ENCODE results near the gene PDIA4.
"Not testable (repeated sequence)": the region's sequence is repeated elsewhere in the genome, so short reads cannot be mapped to it uniquely, and the experiment has no call there.

Gene PDIA4

GRCh38 chr7:149031353-149031910 is 3.1 kb upstream of the PDIA4 start:
- no peak for DNase-seq (ENCODE audit: low read depth in 2 of 2)

GRCh38 chr7:149030439-149030838 is 2.1 kb upstream of the PDIA4 start:
- DNase-seq (ENCODE audit: low read depth in 2 of 2), result not testable (repeated sequence)

GRCh38 chr7:149027611-149028345 is 527 bp downstream of the PDIA4 start:
- DNase-seq (ENCODE audit: low read depth in 2 of 2), result no peak

GRCh38 chr7:149027055-149027454 is 1.2 kb downstream of the PDIA4 start:
- DNase-seq (ENCODE audit: low read depth in 2 of 2), result no peak

GRCh38 chr7:149023662-149024061 is 4.6 kb downstream of the PDIA4 start:
- no peak for DNase-seq (ENCODE audit: low read depth in 2 of 2)

GRCh38 chr7:149022756-149023360 is 5.4 kb downstream of the PDIA4 start:
- no peak for DNase-seq (ENCODE audit: low read depth in 2 of 2)

GRCh38 chr7:149021725-149022062 is 6.6 kb downstream of the PDIA4 start:
- DNase-seq (ENCODE audit: low read depth in 2 of 2), result no peak

- no peak for DNase-seq (ENCODE audit: low read depth in 2 of 2)
These were observed 7.8 kb downstream of the PDIA4 start for GRCh38 chr7:149020483-149020882.

GRCh38 chr7:149016876-149017275 is 11.4 kb downstream of the PDIA4 start:
- DNase-seq (ENCODE audit: low read depth in 2 of 2), result no peak

GRCh38 chr7:149014309-149014708 is 14.0 kb downstream of the PDIA4 start:
- no peak for DNase-seq (ENCODE audit: low read depth in 2 of 2)

- DNase-seq (ENCODE audit: low read depth in 2 of 2), result no peak
These were observed 14.4 kb downstream of the PDIA4 start for GRCh38 chr7:149013876-149014275.

GRCh38 chr7:149012730-149013129 is 15.6 kb downstream of the PDIA4 start:
- not testable (repeated sequence) for DNase-seq (ENCODE audit: low read depth in 2 of 2)

- DNase-seq (ENCODE audit: low read depth in 2 of 2), result no peak
These were observed 16.8 kb downstream of the PDIA4 start for GRCh38 chr7:149011491-149011890.

GRCh38 chr7:149010451-149010850 is 17.9 kb downstream of the PDIA4 start:
- no peak for DNase-seq (ENCODE audit: low read depth in 2 of 2)

GRCh38 chr7:149009527-149009926 is 18.8 kb downstream of the PDIA4 start:
- DNase-seq (ENCODE audit: low read depth in 2 of 2), result no peak

- DNase-seq (ENCODE audit: low read depth in 2 of 2), result no peak
These were observed 20.7 kb downstream of the PDIA4 start for GRCh38 chr7:149007611-149008010.

GRCh38 chr7:149007146-149007545 is 21.2 kb downstream of the PDIA4 start:
- DNase-seq (ENCODE audit: low read depth in 2 of 2), result no peak

GRCh38 chr7:149006345-149006725 is 22.0 kb downstream of the PDIA4 start:
- DNase-seq (ENCODE audit: low read depth in 2 of 2), result no peak

- peak; percentile 68 to 75 for DNase-seq (ENCODE audit: low read depth in 2 of 2)
These were observed 22.6 kb downstream of the PDIA4 start for GRCh38 chr7:149005427-149006344.

- no peak for DNase-seq (ENCODE audit: low read depth in 2 of 2)
These were observed 23.6 kb downstream of the PDIA4 start for GRCh38 chr7:149004405-149005370.
